GM12875 (cell line): ENCODE measurements around the gene LONRF2.

Experiments used
- H3K4me3 ChIP-seq: one replicate; pipeline ENCODE4 v1.5.1; 2011; ENCODE audit warnings: low read depth, low read length, control low read depth
- TF ChIP-seq, protein P1 (sequence below): IDR thresholded peaks from 2 replicates; pipeline ENCODE4 v1.5.1; 2011; ENCODE audit warnings: low read depth, mild to moderate bottlenecking, control low read depth, inconsistent platforms, low read length, moderate library complexity, borderline replicate concordance; ENCODE audit not compliant: insufficient read depth

The LONRF2 gene

DNA sequence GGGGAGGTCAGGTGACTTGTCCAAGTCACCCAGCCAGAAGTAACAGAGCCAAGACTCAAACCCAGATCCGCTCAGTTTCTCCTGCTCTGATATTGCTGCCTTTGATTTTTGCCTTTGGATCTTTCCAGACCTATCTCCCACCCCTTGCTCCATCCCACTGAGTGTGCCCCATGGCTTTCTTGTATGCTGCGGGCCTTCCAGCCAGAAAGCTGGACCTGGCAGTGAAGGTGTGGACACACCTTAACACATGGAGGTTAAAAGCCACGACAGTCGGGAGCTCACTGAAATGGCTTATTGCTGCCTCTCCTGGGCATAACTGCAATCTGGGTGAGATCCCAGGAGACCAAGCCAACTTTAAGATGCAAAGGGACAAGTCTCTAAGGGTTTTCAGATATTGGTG lies 86.7 kb downstream of the LONRF2 start:
- TF ChIP-seq, protein P1, sequence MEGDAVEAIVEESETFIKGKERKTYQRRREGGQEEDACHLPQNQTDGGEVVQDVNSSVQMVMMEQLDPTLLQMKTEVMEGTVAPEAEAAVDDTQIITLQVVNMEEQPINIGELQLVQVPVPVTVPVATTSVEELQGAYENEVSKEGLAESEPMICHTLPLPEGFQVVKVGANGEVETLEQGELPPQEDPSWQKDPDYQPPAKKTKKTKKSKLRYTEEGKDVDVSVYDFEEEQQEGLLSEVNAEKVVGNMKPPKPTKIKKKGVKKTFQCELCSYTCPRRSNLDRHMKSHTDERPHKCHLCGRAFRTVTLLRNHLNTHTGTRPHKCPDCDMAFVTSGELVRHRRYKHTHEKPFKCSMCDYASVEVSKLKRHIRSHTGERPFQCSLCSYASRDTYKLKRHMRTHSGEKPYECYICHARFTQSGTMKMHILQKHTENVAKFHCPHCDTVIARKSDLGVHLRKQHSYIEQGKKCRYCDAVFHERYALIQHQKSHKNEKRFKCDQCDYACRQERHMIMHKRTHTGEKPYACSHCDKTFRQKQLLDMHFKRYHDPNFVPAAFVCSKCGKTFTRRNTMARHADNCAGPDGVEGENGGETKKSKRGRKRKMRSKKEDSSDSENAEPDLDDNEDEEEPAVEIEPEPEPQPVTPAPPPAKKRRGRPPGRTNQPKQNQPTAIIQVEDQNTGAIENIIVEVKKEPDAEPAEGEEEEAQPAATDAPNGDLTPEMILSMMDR: no peak
- no peak overlapping the region for H3K4me3 ChIP-seq

DNA sequence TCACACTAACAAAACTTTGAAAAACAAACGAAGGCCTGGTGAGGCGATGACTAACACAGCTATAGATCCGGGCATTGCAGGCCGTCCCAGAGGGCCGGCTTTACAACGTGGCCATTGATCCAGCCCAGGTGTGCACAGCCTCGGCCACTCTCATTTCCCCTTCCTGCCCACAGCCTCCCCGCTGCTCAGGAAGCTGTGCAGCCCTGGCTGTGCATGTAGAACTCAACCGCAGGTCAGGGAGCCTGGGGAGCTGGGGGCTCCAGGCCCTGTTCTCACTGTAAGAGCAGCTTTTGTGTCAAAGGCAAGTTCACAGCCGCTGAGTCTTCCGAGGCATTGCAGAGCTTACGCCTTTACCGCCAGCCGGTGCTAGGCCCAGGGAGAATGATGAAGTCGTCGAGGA lies 87.2 kb downstream of the LONRF2 start:
- H3K4me3 ChIP-seq: no peak overlapping the region
- TF ChIP-seq, protein P1: no peak

DNA sequence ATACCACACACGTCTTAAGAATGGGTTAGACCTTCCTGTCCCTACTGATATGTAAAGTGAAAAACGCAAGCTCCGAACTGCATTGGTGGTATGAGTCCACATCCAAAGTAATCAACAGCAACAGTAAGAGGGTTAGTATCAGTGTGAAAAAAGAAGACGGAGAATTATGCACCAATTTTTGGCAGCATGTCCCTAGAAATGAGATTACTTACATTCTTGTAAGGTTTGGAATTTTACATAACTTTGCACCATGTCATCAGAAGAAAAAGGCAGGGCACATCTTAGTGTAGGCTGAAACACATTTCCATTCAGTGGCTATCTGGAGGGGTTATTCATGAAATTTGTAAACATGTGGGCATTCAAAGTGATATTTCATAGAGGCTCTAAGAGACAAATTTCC lies 88.2 kb downstream of the LONRF2 start:
- no peak overlapping the region for H3K4me3 ChIP-seq
- TF ChIP-seq, protein P1: no peak

DNA sequence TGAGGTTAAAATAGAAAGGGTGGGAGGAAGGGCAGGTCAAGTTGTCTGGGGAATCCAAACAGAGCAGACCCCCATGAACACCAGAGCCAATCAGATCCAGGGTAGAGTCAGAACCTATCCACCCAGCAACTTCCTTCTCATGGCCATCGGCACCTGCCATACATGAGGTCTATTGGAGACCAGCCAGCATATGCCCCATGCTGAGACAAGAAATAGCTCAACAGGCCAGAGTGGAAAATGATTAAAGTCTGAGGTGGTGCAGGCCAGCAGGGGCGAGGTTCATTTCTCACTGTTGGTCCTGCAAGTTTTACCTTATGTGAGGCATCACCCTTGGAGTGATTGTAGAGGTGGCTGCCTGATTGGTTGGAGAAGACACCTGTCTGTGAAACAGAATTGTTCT lies 89.2 kb downstream of the LONRF2 start:
- TF ChIP-seq, protein P1: no peak
- no peak overlapping the region for H3K4me3 ChIP-seq

DNA sequence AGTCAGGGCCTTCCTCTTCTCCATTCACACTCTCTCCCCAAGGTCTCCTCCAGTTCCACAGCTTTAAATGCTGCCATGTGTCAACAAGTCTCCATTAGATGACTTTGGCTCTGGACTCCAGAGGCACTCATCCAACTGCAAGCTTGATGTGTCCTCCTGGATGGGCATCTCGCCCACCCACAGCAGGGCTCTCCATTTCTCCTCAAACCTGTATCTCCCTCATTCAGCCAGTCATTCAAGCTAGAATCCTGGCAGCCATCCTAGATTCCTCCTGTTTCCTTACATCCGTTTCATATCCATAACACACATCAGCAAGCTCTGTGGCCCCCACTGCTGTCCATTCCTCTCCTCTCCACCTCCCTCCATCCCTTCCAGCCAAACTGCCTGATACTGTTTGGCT lies 91.5 kb downstream of the LONRF2 start:
- TF ChIP-seq, protein P1: no peak

DNA sequence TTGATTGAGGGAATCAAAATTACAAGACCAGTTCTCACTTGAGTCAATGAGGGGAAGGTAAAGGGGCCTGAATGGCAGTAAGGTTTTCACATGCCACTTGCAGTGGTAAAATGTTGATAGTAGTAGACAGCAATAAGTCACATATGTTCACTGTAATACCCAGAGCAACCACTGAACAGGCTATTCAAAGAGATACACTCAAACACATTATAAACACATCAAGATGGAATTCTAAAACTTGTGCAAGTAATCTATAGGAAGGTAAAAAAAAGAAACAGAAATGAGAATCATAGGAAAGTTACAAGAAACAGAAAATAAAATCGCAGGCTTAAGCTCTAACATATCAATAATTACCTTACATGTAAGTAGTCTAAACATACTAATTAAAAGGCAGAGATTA lies 93.3 kb downstream of the LONRF2 start:
- no peak overlapping the region for H3K4me3 ChIP-seq
- TF ChIP-seq, protein P1: no peak

More for the DNA sequence above, 91.5 kb downstream of the LONRF2 start:
- no peak overlapping the region for H3K4me3 ChIP-seq

DNA sequence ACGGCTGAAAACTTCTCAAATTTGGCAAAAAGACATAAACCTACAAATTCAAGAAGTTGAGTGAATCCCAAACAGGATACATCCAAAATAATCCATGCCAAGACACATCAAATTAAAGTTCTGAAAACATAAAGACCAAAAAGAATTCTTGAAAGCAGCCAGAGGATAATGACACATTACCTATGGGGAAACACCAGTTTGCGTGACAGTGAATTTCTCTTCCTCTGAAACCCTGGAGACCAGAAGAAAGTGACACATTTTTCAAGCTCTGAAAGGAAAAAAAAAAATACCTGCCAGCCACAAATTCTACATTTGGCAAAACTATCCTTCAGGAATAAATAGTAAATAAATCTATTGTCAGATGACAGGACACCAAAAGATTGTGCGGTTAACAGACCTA lies 93.9 kb downstream of the LONRF2 start:
- TF ChIP-seq, protein P1: no peak
- H3K4me3 ChIP-seq: no peak overlapping the region
